Effector memory CD8-positive, alpha-beta T cell (primary cell): Measurements from ENCODE around the gene PBX4.

ENCODE experiments used
- ATAC-seq: fragments of 150-1000 bp; cut with Tn5 transposase; replicated peaks from 2 replicates; pipeline ENCODE4 v1.10.0; 2021; ENCODE audit warnings: mild to moderate bottlenecking, moderate library complexity
- DNase-seq, 3 experiments: peaks; one replicate each; pipeline ENCODE4 v3.0.0; 2021
- H3K27ac Mint-ChIP-seq, 2 donors: one replicate each; pipeline ENCODE4 v1.8.0; 2022; ENCODE audit warnings: mild to moderate bottlenecking in 2 of 2, mixed read lengths in 2 of 2, moderate library complexity in 2 of 2
- H3K27me3 Mint-ChIP-seq, 2 donors: one replicate each; pipeline ENCODE4 v1.8.0; 2022; ENCODE audit warnings: mixed read lengths in 2 of 2
- H3K36me3 Mint-ChIP-seq: one replicate; pipeline ENCODE4 v1.8.0; 2022; ENCODE audit warnings: mild to moderate bottlenecking, moderate library complexity, mixed read lengths; ENCODE audit not compliant: insufficient read depth
- H3K4me1 Mint-ChIP-seq, 2 donors: one replicate each; pipeline ENCODE4 v1.8.0; 2022; ENCODE audit warnings: low read depth in 2 of 2, mixed read lengths in 2 of 2
- H3K4me3 Mint-ChIP-seq, 2 donors: one replicate each; pipeline ENCODE4 v1.8.0; 2022; ENCODE audit warnings: mild to moderate bottlenecking in 2 of 2, mixed read lengths in 2 of 2, moderate library complexity in 2 of 2
- H3K9me3 Mint-ChIP-seq, 2 donors: one replicate each; pipeline ENCODE4 v1.8.0; 2022; ENCODE audit warnings: mixed read lengths in 2 of 2

PBX4 gene

DNA sequence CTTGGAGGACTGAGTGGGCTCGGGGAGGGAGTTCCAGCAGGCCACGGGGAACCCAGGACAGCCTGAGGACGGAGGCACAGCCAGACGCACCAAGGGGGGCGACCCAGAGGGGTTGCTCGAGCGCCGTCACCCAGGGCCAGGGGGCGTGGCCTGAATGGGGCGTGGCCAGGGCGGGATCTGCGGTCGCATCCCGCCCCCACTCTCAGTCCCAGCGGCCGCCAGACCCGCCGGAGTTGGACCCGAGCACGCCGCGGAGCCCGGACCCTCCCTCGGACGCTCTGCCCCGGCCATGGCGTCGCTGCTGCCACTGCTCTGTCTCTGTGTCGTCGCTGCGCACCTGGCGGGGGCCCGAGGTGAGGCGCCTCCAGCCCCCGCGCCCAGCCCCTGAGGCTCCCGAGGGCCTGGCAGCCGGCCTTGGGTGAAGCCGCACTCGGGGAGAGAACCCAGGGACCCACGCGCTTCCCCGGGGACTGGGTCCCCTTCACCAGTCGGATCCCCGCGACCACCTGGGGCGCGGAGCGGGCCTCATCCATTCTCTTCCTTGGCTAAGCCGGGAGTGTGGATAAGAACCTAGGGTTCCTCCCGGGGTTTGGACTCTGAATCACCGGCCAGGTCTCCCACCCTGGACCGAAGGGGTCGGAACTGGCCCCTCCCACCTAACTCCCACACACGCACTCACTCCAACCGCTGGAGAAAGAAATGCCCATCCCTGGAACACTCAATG is 80.3 kb downstream of the PBX4 start, which contains the start of gene CILP2:
Gene CILP2 (plus strand): TSS at position 205 of the 724 bp plus-strand sequence. CDS start 85 bp downstream, at position 290.
- H3K27me3 Mint-ChIP-seq: peaks cover 7 to 9% of the 10 kb centered on the region in 2 donors
- DNase-seq (peak in 1 of 3 experiments; percentile 27), ATAC-seq (peak; percentile 14)
- H3K9me3 Mint-ChIP-seq: no peaks in the 10 kb centered on the region
- peak within 1 kb of the TSS; percentile 67 to 87 for H3K27ac Mint-ChIP-seq
- H3K4me1 Mint-ChIP-seq: peaks cover 24% of the 10 kb centered on the region in 2 donors
- peak within 1 kb of the TSS; percentile 77 to 84 for H3K4me3 Mint-ChIP-seq
- peaks cover 10% of the 10 kb centered on the region for H3K36me3 Mint-ChIP-seq

DNA sequence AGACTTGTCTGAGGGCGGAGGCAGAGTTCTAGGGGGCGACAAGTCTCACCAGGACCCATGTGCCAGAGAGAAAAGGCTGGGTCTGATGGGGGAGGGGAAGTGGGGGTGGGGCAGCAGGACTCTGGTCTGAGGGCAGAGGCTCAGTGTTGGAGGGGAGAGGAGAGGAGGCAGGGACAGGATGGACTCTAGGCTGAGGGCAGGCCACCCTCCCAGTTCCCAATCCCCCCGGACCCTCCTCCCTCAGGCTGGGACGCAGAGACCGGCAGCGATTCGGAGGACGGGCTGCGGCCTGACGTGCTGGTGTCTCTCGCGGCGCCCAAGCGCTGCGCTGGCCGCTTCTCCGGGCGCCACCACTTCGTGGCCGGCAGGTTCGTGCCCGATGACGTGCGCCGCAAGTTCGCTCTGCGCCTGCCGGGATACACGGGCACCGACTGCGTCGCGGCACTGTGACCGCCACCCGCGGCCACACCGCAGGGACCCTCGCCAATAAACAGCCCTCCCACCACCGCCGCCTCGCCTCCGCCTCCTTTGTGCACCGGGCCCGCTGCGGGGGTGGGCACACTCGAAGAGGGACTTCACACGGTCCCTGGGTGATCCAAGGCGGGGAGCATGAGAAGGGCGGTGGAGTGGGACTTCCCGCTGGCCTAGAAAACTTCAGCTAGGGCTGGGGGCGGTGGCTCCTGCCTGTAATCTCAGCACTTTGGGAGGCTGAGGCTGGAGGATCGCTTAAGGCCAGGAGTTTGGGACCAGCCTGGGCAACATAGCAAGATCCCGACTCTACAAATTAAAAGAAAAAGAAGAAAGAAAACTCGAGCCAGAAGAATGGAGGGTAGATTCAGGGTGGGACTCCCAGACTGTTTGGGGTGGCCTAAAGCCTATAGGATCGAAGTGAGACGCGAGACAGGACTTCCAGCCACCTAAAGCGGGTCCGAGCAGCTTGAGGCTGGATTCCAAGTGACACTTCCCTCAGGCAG is 81.1 kb downstream of the PBX4 start:
- Mint-ChIP-seq H3K9me3 (no peaks in the 10 kb centered on the region), H3K4me1 (peaks cover 24 to 26% of the 10 kb centered on the region in 2 donors), H3K36me3 (peaks cover 13% of the 10 kb centered on the region), H3K4me3 (peak overlapping the region; percentile 77 to 84), H3K27ac (peak overlapping the region in 1 of 2 donors; percentile 89), H3K27me3 (peaks cover 7 to 9% of the 10 kb centered on the region in 2 donors)
- peak in 1 of 3 experiments; percentile 28 for DNase-seq
- peak; percentile 51 for ATAC-seq

DNA sequence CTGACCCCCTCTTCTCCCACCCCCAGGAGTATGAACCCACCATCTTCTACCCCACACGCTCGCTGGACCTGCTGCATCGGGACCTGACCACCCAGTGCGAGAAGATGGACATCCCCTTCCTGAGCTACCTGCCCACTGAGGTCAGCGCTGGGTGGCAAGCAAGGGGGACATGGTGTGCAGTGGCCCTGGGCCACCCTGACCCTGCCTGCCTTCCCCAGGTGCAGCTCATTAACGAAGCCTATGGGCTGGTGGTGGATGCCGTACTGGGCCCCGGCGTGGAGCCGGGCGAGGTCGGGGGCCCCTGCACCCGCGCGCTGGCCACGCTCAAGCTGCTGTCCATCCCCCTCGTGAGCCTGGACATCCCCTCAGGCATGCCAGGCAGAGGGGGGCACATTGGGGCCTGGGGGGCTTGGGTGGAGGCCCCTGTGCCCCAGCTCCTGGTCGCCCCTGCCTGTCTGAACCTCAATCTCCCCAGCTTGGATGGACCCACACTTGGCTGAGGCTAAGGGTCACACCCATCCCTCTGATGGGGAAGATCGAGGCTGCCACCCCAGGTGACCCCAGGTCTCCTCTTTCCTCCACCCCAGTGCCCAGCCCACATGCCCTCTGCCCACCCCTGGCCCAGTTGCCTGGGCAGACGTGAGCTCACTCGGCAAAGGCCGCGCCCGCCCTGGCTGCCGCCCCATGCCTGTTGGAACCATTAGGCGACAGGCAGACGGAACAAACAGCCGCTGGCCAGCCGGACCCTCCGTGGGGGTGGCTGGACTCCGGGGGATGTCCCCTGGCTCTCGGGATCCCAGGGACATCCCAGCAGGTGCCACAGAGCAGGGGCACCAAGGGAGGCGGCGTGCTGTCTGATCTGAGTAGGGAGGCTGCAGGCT is 82.9 kb downstream of the PBX4 start:
- DNase-seq (no peak), ATAC-seq (no peak)
- Mint-ChIP-seq H3K27ac (peak overlapping the region in 1 of 2 donors; percentile 89), H3K9me3 (no peaks in the 10 kb centered on the region), H3K36me3 (peaks cover 16% of the 10 kb centered on the region), H3K4me3 (peak overlapping the region in 1 of 2 donors; percentile 40), H3K4me1 (peaks cover 16 to 26% of the 10 kb centered on the region in 2 donors), H3K27me3 (peaks cover 7 to 9% of the 10 kb centered on the region in 2 donors)

DNA sequence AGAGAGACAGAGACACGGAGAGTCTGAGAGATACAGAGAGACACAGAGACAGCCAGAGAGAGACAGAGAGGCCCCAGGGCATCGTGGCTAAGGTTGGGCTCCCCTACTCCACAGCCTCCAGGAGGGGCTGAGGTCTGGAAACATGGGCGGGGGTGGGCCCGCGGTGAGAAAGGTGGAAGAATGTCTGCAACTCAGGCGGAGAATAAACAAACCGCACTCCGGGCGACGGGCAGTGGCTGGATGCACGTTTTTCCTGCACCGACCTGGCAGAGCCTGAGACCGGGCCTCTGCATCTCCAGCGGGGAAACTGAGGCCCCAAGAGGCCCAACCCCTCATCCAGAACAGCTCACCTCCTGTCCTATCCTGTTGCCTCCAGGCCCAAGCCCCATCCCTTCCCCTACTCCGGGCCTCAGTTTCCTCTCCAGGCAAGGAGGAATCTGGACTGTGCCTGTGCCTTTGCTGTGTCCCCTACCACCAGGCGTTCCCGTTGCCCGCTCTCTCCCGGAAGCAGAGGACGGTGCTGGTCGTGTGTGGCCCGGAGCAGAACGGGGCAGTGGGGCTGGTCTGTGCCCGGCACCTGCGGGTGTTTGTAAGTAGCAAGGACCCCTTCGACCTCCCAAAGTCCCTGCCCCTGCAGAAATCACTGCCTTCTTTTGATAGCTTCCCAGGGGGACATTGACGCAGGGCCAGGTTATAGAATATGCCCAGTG is 83.8 kb downstream of the PBX4 start:
- DNase-seq: no peak
- peak overlapping the region in 1 of 2 donors; percentile 63 for H3K27ac Mint-ChIP-seq
- H3K4me1 Mint-ChIP-seq: peaks cover 15 to 24% of the 10 kb centered on the region in 2 donors
- H3K36me3 Mint-ChIP-seq: peaks cover 20% of the 10 kb centered on the region
- H3K9me3 Mint-ChIP-seq: no peaks in the 10 kb centered on the region
- H3K27me3 Mint-ChIP-seq: peaks cover 7 to 9% of the 10 kb centered on the region in 2 donors
- no peak overlapping the region for H3K4me3 Mint-ChIP-seq
- no peak for ATAC-seq

DNA sequence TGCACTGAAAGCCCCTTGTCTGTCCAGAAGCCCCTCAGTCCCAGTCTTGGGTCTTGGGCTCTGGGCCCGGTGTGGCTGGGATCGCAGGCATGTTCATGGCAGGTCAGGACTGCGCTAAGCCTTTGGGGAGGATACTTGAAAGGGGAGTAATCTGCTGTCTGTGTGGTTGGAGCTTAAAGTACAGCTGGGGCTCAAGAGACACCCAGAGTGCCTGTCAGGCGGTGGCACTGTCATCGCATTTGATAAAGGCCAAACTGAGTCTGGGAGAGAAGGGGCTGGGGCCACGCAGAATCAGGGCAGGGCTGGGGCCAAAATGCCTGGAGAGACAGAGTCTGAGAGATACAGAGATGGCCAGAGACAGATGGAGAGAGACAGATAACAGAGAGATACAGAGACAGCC is 84.6 kb downstream of the PBX4 start:
- ATAC-seq (no peak), DNase-seq (no peak)
- Mint-ChIP-seq H3K4me1 (peaks cover 12 to 19% of the 10 kb centered on the region in 2 donors), H3K4me3 (no peak overlapping the region), H3K27me3 (peaks cover 4 to 6% of the 10 kb centered on the region in 2 donors), H3K9me3 (no peaks in the 10 kb centered on the region), H3K36me3 (peaks cover 20% of the 10 kb centered on the region), H3K27ac (peak overlapping the region in 1 of 2 donors; percentile 63)

DNA sequence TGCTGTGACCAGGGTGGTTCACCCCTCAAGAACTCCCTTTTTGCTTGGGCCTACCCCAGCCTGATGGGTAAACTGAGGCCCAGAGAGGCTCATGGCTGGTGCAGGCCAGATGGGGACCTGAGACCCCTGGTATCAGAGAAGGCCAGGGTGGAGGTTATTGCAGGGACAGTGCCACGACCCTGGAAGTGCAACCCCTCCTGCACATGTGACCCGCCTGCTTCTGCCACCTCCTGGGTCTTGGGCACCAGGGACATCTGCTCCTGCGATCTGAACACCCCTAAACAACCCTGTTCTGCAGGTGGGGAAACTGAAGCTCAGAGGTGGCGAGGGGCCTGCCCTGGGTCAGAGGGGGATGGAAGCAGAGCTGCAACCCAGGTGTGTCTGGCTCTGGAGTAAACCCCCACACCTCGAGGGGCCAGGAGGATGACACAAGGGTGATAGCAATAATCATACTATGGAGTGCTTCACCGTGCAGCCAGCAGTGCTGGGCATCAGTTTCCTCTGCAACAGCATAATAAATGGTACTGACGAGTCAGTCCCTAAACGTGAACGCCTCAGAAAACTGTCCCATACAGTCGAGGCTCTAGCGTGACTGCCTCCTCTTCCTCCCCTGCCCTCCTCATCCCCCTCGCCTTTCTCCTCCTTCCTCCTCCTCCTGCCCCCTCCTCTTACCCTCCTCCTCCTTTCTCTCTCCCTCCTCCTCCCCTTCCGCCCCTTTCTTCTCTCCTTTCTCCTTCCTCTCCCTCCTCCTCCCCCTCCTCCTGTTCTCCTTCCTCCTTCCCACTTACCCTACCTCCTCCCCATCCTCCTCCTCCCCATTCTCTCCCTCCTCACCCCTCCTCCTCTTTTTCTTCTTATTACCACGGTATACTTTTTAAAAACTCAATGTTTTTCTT is 85.4 kb downstream of the PBX4 start:
- peaks cover 28% of the 10 kb centered on the region for H3K36me3 Mint-ChIP-seq

DNA sequence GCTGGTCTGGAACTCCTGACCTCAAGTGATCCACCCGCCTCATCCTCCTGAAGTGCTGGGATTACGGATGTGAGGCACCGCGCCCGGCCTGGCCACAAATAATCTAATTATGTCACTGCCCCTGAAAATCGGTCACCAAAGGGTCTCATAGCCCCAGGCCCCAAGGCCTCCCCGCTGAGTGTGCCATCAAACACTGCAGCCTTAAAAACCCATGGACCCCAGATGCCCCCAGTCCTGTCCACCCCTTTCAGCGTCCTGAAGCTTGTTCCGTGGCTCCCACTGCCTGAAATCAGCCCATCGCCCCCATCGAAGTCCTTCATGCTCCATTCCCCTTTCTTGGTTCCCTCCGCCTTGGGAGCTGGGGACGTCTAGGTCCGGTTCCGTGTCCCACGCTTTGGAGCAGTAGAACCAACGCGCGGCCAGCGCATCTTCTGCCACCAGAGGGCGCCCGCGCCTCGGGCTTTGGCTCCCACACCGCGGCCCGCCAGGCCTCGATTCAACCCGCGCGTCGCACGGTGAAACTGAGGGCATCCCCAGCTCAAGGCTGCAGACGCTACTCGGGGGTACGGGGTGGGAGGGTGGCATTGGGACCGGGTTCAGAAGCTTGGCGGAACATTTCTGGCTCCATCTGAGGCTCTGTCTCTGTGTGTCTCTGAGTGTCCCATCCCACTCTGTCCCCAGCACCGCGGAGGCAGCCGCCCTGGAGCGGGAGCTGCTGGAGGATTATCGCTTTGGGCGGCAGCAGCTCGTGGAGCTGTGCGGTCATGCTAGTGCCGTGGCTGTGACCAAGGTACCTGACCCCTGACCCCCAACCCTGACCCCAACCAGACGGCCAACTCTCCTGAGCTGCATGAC is 86.3 kb downstream of the PBX4 start:
- Mint-ChIP-seq H3K9me3 (no peaks in the 10 kb centered on the region), H3K27me3 (no peaks in the 10 kb centered on the region), H3K4me3 (no peak overlapping the region), H3K36me3 (peaks cover 33% of the 10 kb centered on the region), H3K27ac (peak overlapping the region; percentile 84 to 87), H3K4me1 (peaks cover 3 to 10% of the 10 kb centered on the region in 2 donors)
- ATAC-seq (peak; percentile 90), DNase-seq (peak; percentile 85 to 88 (median 87))

More for the DNA sequence above, 85.4 kb downstream of the PBX4 start:
- ATAC-seq (no peak), DNase-seq (no peak)
- Mint-ChIP-seq H3K27ac (peak overlapping the region; percentile 26 to 52), H3K9me3 (no peaks in the 10 kb centered on the region), H3K4me3 (no peak overlapping the region), H3K27me3 (no peaks in the 10 kb centered on the region), H3K4me1 (peaks cover 7 to 15% of the 10 kb centered on the region in 2 donors)

DNA sequence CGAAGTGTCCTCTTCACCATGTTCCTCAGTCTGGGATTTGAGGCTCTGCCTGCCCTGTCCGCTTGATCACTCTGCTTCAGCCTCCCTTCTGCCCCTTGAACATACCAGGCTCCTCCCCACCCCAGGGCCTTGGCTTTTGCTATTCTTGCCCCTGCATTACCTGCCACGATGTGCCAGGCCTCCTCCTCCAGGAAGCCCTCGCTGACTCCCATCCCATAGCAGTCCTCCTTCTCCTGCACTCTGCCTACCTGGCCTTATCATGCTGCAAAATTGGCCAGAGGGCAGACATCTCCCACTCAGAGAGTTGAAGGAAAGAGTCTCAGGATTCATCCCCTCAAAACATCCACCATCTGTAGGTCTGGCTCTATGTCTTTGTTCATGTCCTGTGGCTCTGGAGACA is 87.6 kb downstream of the PBX4 start:
- Mint-ChIP-seq H3K9me3 (no peaks in the 10 kb centered on the region), H3K27me3 (no peaks in the 10 kb centered on the region), H3K36me3 (peaks cover 44% of the 10 kb centered on the region), H3K4me1 (peaks cover 3 to 7% of the 10 kb centered on the region in 2 donors), H3K4me3 (no peak overlapping the region), H3K27ac (peak overlapping the region in 1 of 2 donors; percentile 7)
- DNase-seq (no peak), ATAC-seq (no peak)

DNA sequence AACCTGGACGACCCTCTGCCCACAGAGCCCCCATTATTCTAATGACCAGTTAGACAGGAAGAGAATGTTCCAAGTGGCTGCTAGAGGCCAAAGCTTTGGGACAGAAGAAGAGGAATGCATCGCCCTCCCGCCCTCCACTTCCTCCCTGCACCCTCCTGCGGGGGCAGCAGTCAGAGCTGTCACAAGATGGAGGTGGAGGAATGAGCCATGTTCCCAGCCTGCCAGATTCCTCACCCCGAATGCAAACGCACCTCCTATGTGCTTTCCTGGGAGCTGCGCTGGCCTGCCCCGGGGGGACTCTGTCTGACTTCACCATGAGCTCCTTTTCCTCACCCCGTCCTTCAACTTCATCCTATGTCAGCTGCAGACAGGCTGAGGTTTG is 88.1 kb downstream of the PBX4 start:
- DNase-seq: no peak
- Mint-ChIP-seq H3K4me3 (no peak overlapping the region), H3K4me1 (peaks cover 3 to 7% of the 10 kb centered on the region in 2 donors), H3K27ac (peak overlapping the region in 1 of 2 donors; percentile 7), H3K36me3 (peaks cover 44% of the 10 kb centered on the region), H3K27me3 (no peaks in the 10 kb centered on the region), H3K9me3 (no peaks in the 10 kb centered on the region)
- no peak for ATAC-seq

DNA sequence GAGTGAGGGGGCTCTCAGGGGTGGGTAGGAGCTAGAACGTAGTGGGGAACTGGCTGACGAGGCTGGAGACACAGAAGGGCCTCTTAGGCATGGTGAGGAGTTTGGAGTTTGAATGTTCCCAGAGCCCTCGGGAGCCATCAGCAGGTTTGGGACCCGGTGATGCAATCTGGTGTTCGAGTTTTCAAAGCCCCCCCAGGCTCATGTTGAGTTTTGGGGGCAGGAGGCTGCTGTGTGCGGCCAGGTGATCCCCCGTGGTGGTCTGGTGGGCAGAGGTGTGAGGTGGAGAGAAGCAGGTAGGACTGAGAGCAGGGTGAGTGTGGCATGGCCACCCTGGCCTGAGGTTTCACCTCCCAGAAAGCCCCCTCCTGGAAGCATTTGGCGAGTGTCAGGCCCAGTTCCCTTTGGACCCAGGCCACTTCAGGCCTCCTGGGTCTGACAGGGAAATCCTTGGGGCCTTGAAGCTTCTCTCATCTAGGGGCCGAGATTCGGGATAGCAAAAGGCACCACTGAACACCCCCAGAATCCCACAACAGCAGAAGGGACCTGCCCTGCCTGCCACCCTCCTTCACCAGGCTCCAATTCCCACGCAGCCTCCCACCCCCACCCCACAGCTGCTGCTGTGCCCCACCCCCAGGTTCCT is 88.6 kb downstream of the PBX4 start:
- peaks cover 3 to 7% of the 10 kb centered on the region in 2 donors for H3K4me1 Mint-ChIP-seq
- H3K9me3 Mint-ChIP-seq: no peaks in the 10 kb centered on the region
- DNase-seq (no peak), ATAC-seq (no peak)
- peaks cover 44% of the 10 kb centered on the region for H3K36me3 Mint-ChIP-seq
- no peaks in the 10 kb centered on the region for H3K27me3 Mint-ChIP-seq
- H3K4me3 Mint-ChIP-seq: no peak overlapping the region
- H3K27ac Mint-ChIP-seq: peak overlapping the region in 1 of 2 donors; percentile 84
